B cell (primary cell): ENCODE measurements around the gene RPL10A. TPM values are rescaled to one million over a fixed set of nuclear protein-coding genes. Genes with fewer than 3 reads are reported as not detected.

Experiments
- ATAC-seq: fragments of 200-7000 bp; cut with Tn5 transposase; one replicate; pipeline ENCODE4 v1.10.0; 2021; ENCODE audit warnings: low read depth, mild to moderate bottlenecking, moderate number of reproducible peaks, moderate library complexity
- CTCF ChIA-PET: fragments of 350-600 bp; sonication (Branson Sonifier 250); formaldehyde crosslinking; loops from one replicate; lab custom pipeline; 2021; ENCODE audit warnings: antibody characterized with exemption, inconsistent platforms; lab: Charles Lee
- POLR2A ChIA-PET: fragments of 350-600 bp; sonication (Branson Sonifier 250); formaldehyde crosslinking; loops from one replicate; lab custom pipeline; 2021; ENCODE audit warnings: antibody characterized with exemption; lab: Charles Lee
- DNase-seq: peaks from one replicate; pipeline ENCODE4 v3.0.0; 2013
- H2AFZ ChIP-seq: 2 replicates; pipeline ENCODE4 v1.6.1; 2012; ENCODE audit warnings: mild to moderate bottlenecking, low read depth, low read length; ENCODE audit not compliant: insufficient read depth, poor library complexity, severe bottlenecking
- H3K27ac ChIP-seq, 2 donors: 1 replicate in 1 of 2; 2 replicates in 1 of 2; pipeline ENCODE4 v1.5.1; 2012 to 2013; ENCODE audit warnings: low read length in 2 of 2, mild to moderate bottlenecking in 2 of 2, moderate library complexity in 1 of 2
- H3K27me3 ChIP-seq, 4 experiments: fragments of 200-600 bp in 1 of 4; sonication (generic) in 1 of 4; replicated peaks in 1 of 4; 1 replicate in 2 of 4; 2 replicates in 2 of 4; pipeline versions ENCODE4 v1.6.1 to v1.7.0; 2013 to 2016; ENCODE audit warnings: low read length in 3 of 4, mild to moderate bottlenecking in 2 of 4, mixed read lengths in 1 of 4, moderate library complexity in 1 of 4; ENCODE audit not compliant: insufficient read depth in 4 of 4, control insufficient read depth in 3 of 4; ENCODE audit errors: control extremely low read depth in 1 of 4
- H3K36me3 ChIP-seq, 2 experiments: replicated peaks in 1 of 2; 1 replicate in 1 of 2; 2 replicates in 1 of 2; pipeline versions ENCODE4 v1.6.1 to v1.7.1; 2013; ENCODE audit warnings: low read length in 1 of 2; ENCODE audit not compliant: insufficient read depth in 2 of 2, control insufficient read depth in 1 of 2; ENCODE audit errors: control extremely low read depth in 1 of 2, extremely low read depth in 1 of 2
- H3K4me1 ChIP-seq, 2 donors: fragments of 200-600 bp in 1 of 2; sonication (generic) in 1 of 2; 1 replicate in 1 of 2; 2 replicates in 1 of 2; pipeline versions ENCODE4 v1.5.1 to v1.6.1; 2013 to 2017; ENCODE audit warnings: low read length in 2 of 2; ENCODE audit not compliant: control insufficient read depth in 2 of 2, insufficient read depth in 2 of 2
- H3K4me2 ChIP-seq: replicated peaks from 2 replicates; pipeline ENCODE3; 2012; ENCODE audit warnings: mild to moderate bottlenecking, low read depth, low read length; ENCODE audit not compliant: poor library complexity, severe bottlenecking
- H3K4me3 ChIP-seq, 5 experiments: fragments of 200-600 bp in 1 of 5; sonication (generic) in 1 of 5; 1 replicate in 3 of 5; 2 replicates in 2 of 5; pipeline versions ENCODE4 v1.5.1 to v1.7.0; 2011 to 2016; ENCODE audit warnings: low read length in 4 of 5, mild to moderate bottlenecking in 4 of 5, low read depth in 2 of 5, control low read depth in 1 of 5, moderate library complexity in 1 of 5; ENCODE audit not compliant: insufficient read depth in 1 of 5; ENCODE audit errors: control extremely low read depth in 1 of 5, extremely low read depth in 1 of 5
- H3K79me2 ChIP-seq: fragments of 200-600 bp; sonication (generic); one replicate; pipeline ENCODE4 v1.6.0; 2016; ENCODE audit warnings: low read length; ENCODE audit not compliant: control insufficient read depth, insufficient read depth
- H3K9ac ChIP-seq: fragments of 200-600 bp; sonication (generic); 2 replicates; pipeline ENCODE4 v1.6.1; 2017; ENCODE audit warnings: mild to moderate bottlenecking, low read length, moderate library complexity
- H3K9me3 ChIP-seq, 3 donors: one replicate each; pipeline versions ENCODE4 v1.6.1 to v1.7.1; 2013; ENCODE audit warnings: low read length in 2 of 3; ENCODE audit not compliant: control insufficient read depth in 2 of 3, insufficient read depth in 1 of 3; ENCODE audit errors: control extremely low read depth in 1 of 3
- H4K20me1 ChIP-seq: 2 replicates; pipeline ENCODE4 v1.6.0; 2012; ENCODE audit warnings: mild to moderate bottlenecking, low read length; ENCODE audit not compliant: insufficient read depth, control insufficient read depth, poor library complexity, severe bottlenecking
- H3K27ac Mint-ChIP-seq: one replicate; pipeline ENCODE4 v1.8.0; 2021; ENCODE audit warnings: mixed read lengths
- H3K27me3 Mint-ChIP-seq: one replicate; pipeline ENCODE4 v1.8.0; 2021; ENCODE audit warnings: mixed read lengths
- H3K4me1 Mint-ChIP-seq: one replicate; pipeline ENCODE4 v1.8.0; 2021; ENCODE audit warnings: mixed read lengths
- H3K4me3 Mint-ChIP-seq: one replicate; pipeline ENCODE4 v1.8.0; 2021; ENCODE audit warnings: mixed read lengths
- H3K9me3 Mint-ChIP-seq: one replicate; pipeline ENCODE4 v1.8.0; 2022; ENCODE audit warnings: mixed read lengths; ENCODE audit not compliant: insufficient read depth
- CTCF ChIP-seq: fragments of 200-600 bp; IDR thresholded peaks from one replicate; pipeline ENCODE4 v1.8.0; 2022; ENCODE audit warnings: antibody characterized with exemption, mild to moderate bottlenecking
- EZH2 ChIP-seq: IDR thresholded peaks from 2 replicates; pipeline ENCODE4 v1.6.1; 2012; ENCODE audit warnings: borderline replicate concordance, low read depth, mild to moderate bottlenecking, moderate library complexity, low read length; ENCODE audit not compliant: insufficient read depth, poor library complexity, severe bottlenecking
- WGBS: methylation state at CpG from one replicate; pipeline ENCODE4 v1.1.5; 2013; ENCODE audit warnings: missing lambda C conversion rate; ENCODE audit not compliant: insufficient coverage; 5-methylcytosine and 5-hydroxymethylcytosine counted together
- intact Hi-C: fragments of 100-400 bp; cut with micrococcal nuclease; formaldehyde crosslinking; loops from one replicate; pipeline ENCODE4 v1.10.0; 2022
- polyA plus RNA-seq: library from polyadenylated mRNA; depleted of rRNA; stranded (reverse); fragments of >200 nt; gene quantifications from 2 replicates; pipeline ENCODE4 v1.2.3, GENCODE V29; 2012
- total RNA-seq, 2 donors: library from RNA; stranded (reverse); fragments of 120-200 nt in 1 of 2; gene quantifications; 1 replicate in 1 of 2; 2 replicates in 1 of 2; pipeline versions ENCODE4 v1.2.3 to v1.2.4, GENCODE V29; 2013 to 2022

The RPL10A gene
- total and polyA plus RNA-seq, 2 donors (not counting 1 experiment from before 2014, with no cell fraction given): 1,687 to 3,150 TPM

GRCh38 chr6:35483893-35484645 lies 15.9 kb downstream of the RPL10A start:
- Histone ChIP-seq H2AFZ (no peak overlapping the region), H3K27ac (no peak overlapping the region), H3K4me2 (no peak overlapping the region), H3K9ac (no peak overlapping the region), H3K4me1 (no peaks in the 10 kb centered on the region), H3K4me3 (no peak overlapping the region), H3K36me3 (no peaks in the 10 kb centered on the region), H3K79me2 (no peaks in the 10 kb centered on the region), H3K27me3 (no peaks in the 10 kb centered on the region), H3K9me3 (no peaks in the 10 kb centered on the region), H4K20me1 (no peaks in the 10 kb centered on the region)
- 79% methylated on average over 6 of the region's 13 CpGs for WGBS
- Mint-ChIP-seq H3K27ac (no peak overlapping the region), H3K27me3 (no peaks in the 10 kb centered on the region), H3K9me3 (no peaks in the 10 kb centered on the region), H3K4me1 (no peaks in the 10 kb centered on the region), H3K4me3 (no peak overlapping the region)
- ChIA-PET POLR2A (no interaction called here), CTCF (no interaction called here)
- no peak for TF ChIP-seq CTCF
- TF ChIP-seq EZH2: no peak
- ATAC-seq (no peak), DNase-seq (no peak)
- intact Hi-C loops: no loop called here

DNA sequence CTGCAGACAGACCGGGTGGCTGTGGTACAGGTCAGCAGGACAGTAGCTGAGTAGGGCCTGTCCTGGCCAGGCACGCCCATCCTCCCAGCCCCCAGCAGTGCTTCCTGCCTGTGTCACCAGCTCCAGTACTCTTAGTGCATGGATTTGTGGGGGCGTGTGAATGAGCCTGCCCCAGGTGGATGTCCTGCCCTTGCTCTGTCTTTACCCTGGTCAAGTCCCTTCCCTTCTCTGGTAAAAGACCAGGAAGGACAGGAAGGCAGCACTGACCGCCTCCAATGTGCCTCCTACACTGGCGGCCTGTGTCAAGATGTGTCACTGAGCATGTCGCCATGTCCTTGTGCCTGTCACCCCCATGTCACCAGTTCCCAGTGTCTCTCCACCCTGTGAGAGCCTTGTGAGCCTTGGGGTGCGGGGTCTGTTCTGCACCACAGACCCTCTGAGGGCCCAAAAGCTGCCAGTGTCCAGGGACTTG lies 16.8 kb downstream of the RPL10A start:
- H3K9me3 ChIP-seq: no peaks in the 10 kb centered on the region
- H3K4me3 Mint-ChIP-seq: no peak overlapping the region
- intact Hi-C loops: no loop called here
- ChIA-PET POLR2A (no interaction called here), CTCF (no interaction called here)
- H3K4me3 ChIP-seq: no peak overlapping the region
- no peaks in the 10 kb centered on the region for H4K20me1 ChIP-seq
- DNase-seq: no peak
- H3K4me1 ChIP-seq: no peaks in the 10 kb centered on the region
- H3K27ac Mint-ChIP-seq: no peak overlapping the region
- no peaks in the 10 kb centered on the region for H3K9me3 Mint-ChIP-seq
- H3K4me2 ChIP-seq: no peak overlapping the region
- H3K4me1 Mint-ChIP-seq: no peaks in the 10 kb centered on the region
- no peaks in the 10 kb centered on the region for H3K36me3 ChIP-seq
- 90% methylated on average over 7 of the region's 7 CpGs for WGBS
- H3K27me3 ChIP-seq: no peaks in the 10 kb centered on the region
- no peak overlapping the region for H3K27ac ChIP-seq
- H3K9ac ChIP-seq: no peak overlapping the region
- no peaks in the 10 kb centered on the region for H3K79me2 ChIP-seq
- no peak for ATAC-seq
- no peaks in the 10 kb centered on the region for H3K27me3 Mint-ChIP-seq
- TF ChIP-seq EZH2: no peak
- no peak for TF ChIP-seq CTCF
- H2AFZ ChIP-seq: no peak overlapping the region
